Prostate gland (tissue), 2 donors: ENCODE measurements around the gene ATP1A1.

Source experiments
- CTCF ChIP-seq, 4 experiments: fragments of 200-600 bp in 2 of 4; fragments of 450-650 bp in 2 of 4; sonication (generic) in 2 of 4; IDR thresholded peaks; 1 replicate in 3 of 4; 2 replicates in 1 of 4; pipeline ENCODE4 v1.5.1; 2016 to 2019; ENCODE audit warnings: antibody characterized with exemption in 4 of 4, mild to moderate bottlenecking in 2 of 4, moderate library complexity in 2 of 4
- POLR2A ChIP-seq: fragments of 450-650 bp; IDR thresholded peaks from one replicate; pipeline ENCODE4 v1.6.1; 2016; ENCODE audit warnings: antibody characterized with exemption, mild to moderate bottlenecking
- POLR2AphosphoS5 ChIP-seq: sonication (generic); formaldehyde crosslinking; IDR thresholded peaks from one replicate; pipeline ENCODE4 v1.6.1; 2017; ENCODE audit warnings: antibody characterized with exemption

- TF ChIP-seq POLR2A, result no peak
- no peak for TF ChIP-seq POLR2AphosphoS5
- TF ChIP-seq CTCF (IDR thresholded peaks at IDR 0.05), result no peak
Observed at GRCh38 chr1:116347696-116348095, 25.3 kb upstream of the ATP1A1 start.
